ENCODE measurements around the gene WDFY1.
"Not testable (repeated sequence)": the region's sequence is repeated elsewhere in the genome, so short reads cannot be mapped to it uniquely, and the experiment has no call there.

The WDFY1 gene

DNA sequence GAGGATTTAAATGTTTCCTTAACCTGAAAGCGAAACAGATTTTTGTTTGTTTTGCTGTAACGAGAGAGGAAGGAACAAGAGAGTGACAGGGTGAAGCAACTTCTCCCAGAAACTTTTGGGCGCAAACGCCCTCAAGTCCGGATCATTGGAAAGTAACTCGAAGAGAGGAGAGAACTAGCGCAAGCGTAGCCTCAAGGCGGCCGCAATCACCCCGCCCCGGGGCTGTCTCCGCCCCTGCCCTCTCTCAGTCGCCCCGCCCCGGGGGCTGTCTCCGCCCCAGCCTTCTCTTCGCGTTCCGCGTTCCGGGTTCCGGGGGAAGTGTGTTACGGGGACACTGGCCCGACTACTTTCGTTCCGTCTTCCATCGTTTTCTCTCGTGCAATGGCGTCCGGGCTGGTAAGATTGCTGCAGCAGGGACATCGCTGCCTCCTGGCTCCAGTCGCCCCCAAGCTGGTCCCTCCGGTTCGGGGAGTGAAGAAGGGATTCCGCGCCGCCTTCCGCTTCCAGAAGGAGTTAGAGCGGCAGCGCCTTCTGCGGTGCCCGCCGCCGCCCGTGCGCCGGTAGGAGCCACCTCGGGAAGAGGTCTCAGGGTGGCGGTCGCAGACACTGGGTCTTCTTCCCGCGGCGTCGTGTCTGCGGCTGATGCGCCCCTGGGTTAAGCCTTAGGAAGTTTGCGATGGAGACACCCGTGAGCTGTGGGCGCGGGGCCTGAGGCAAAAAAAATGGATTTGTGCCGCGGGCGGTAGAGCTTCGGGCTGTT lies 12.1 kb upstream of the WDFY1 start, which contains the start of gene MRPL44:
MRPL44 (plus strand) TSS at position 372 of the 760 bp plus-strand sequence; CDS start at position 382, 10 bp downstream.
- peak; percentile 95 to 97 for DNase-seq (ENCODE audit: low read depth in 2 of 2)

DNA sequence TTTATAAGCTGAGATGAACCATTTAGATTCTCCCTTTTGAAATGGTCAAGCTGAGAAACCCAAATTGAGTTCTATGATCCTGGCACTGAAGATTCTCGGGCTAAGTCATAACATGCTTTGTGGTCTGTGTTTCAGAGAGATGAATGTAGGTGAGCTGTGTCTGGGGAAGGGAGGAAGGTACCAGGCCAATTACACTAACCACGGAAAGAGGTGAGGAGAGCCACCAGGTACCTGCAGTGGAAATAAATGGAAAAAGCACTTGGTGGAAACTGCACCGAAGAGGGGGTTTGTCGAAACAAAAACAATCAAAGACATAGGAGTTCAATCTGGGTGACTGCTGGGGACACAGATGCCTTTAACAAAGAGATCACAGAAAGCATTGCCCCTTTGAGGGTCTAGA lies 11.2 kb upstream of the WDFY1 start:
- DNase-seq (ENCODE audit: low read depth in 2 of 2) = no peak

- no peak for DNase-seq (ENCODE audit: low read depth in 2 of 2)
Measured at GRCh38 chr2:223954401-223954800, 9.3 kb upstream of the WDFY1 start.

- DNase-seq (ENCODE audit: low read depth in 2 of 2) = no peak
Measured at GRCh38 chr2:223952280-223952968, 7.3 kb upstream of the WDFY1 start.

DNA sequence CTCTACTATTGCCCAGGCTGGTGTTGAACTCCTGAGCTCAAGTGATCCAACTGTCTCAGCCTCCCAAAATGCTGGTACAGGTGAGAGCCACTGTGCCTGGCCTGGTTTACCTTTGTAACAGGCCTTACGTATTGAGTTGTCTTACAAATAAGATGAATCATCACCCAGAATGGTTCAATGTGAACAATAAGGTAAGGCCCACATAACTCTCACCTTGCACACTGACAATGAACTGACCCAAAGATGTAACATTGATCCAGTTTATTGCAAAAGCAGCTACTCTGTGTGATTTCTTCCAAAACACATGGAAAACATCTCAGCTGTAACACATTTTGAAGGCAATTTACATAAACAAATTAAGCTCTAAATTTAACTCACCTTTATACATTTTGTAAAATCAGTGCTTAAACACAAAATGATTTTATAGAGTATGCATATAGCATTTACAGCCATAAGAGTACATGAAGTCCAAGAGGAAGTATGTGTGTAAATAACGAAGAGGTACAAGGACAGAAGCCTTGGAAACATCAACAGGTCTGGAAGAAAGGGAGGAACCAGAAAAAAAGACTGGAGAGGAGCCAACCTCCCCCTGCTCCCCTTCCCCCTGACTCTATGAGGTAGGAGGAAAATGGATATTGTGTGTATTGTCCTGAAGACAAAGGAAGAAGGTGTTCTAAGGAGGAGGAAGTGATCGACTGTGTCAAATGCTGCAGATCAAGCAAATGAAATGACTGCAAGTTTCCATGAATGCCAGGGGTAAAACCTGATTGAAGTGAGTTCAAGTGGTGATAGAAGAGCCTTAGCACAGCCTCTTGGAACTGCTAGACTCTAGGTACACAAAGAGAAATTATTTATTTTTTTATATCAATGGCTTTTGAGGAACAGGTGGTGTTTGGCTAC lies 5.6 kb upstream of the WDFY1 start:
- no peak for DNase-seq (ENCODE audit: low read depth in 2 of 2)

DNA sequence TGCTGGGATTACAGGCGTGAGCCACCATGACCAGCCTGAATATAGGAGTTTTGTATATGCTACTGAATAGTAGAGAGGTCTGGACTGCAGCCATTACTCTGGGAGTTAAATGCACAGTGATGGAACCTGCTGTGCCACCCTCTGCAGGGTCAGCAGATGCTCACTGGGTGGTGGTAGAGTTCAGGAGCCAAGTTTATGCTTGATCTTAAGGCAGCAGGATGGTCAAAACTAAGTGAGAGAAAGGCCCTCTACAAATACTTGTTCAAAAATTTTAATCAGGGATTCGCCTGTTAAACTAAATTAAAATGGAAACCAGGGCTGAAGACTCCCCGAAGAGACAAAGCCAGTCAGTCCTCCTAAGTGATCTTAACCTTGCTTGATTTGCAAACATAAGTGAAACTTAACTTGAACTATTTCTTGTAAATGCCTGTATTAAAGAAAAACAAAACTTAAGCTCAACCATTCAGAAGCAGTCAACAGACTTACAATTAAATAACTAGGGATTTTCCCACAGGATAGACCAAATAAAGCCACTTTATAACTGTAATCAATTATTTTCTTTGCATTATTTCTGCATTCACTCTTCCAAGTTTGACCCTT lies 4.2 kb upstream of the WDFY1 start:
- no peak for DNase-seq (ENCODE audit: low read depth in 2 of 2)

GRCh38 chr2:223947711-223948205 lies 2.6 kb upstream of the WDFY1 start:
- DNase-seq (ENCODE audit: low read depth in 2 of 2) = no peak

DNA sequence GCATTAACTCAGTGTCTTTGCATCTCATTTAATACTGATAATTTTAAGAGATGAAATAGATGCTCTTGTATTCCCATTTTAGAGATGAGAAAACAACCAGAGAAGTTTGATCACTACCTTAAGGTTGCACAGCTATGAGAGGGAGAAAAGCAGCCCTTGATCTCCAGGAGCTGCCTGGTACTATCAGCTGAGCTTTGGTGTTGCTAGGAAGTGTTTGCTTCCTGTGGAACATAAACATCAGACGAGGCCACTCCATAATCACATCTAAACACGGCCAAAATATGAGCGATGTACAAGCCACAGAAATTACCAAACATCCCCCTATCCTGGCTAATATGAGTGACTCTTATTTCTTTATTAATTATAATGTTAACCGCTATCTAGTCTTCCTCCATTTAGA lies 620 bp upstream of the WDFY1 start:
- DNase-seq (ENCODE audit: low read depth in 2 of 2) = no peak

- DNase-seq (ENCODE audit: low read depth in 2 of 2) = no peak
Measured at GRCh38 chr2:223944166-223944702, 901 bp downstream of the WDFY1 start.

DNA sequence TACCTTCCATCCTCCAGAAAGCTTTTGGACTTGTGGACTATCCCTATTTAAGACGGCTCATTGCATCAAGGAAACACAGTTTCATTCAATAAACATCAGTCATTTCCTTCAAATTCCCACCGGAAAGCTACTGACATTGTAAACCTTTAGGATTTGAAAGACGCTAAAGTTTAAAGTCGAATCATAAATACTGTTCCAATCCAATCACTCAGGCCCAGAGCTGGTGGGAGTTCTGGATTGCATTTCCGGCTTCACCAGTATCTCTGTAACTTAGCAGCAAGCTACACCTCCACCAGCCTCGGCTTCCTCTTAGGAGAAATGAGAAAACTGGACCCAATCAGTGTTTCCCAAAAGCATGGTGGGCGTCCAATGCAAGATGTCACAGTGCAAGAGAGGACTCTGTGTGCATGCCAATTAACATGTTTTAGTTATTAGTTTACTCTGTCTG lies 1.6 kb downstream of the WDFY1 start:
- no peak for DNase-seq (ENCODE audit: low read depth in 2 of 2)

DNA sequence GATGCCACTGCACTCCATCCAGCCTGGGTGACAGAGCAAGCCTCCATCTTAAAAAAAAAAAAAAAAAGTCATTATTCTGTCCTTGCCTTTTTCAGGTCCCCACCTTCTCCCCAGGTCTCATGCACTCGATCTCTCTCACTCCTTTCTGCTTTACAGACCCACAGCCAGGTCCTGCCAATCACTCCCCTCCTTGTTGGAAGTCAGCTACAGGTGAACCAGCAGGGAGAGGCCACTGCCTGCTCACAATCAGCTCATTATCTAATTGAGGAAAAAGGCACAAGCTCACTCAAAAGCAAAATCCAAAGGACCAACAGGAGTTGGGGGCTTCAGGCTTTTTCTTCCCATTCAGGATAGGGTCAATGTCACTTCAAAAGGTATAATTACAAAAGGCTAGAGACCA lies 2.0 kb downstream of the WDFY1 start:
- no peak for DNase-seq (ENCODE audit: low read depth in 2 of 2)

DNA sequence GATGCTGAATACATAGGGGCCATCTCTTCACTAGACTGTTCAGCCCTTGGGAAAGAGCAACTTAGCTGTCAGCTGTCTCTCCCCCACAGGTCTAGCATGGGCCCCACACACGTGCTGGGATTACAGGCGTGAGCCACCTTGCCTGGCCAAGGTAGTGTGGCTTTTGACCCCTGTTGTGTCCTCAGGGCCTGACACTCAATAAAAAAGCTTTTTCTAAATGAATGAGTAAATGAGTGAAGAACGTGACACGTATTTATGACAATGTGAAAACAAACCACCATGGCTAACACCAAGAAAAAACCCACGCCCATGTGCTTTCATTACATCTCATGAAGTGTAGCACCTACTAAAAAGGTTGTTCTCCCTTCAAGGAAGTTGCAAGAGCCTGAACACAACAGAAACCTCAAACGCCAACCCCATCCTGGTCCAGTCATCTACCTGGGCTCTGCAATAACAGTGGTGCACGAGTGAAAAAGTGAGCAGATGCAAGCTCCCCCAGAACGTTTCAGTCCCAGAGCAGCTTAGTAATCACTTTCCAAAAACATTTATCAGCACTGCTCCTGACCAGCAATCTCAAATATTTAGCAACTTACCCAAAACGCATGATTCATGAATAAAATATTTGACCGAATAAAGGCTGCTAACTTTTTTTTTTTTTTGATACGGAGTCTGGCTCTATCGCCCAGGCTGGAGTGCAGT lies 3.4 kb downstream of the WDFY1 start:
- peak; percentile 44 to 63 for DNase-seq (ENCODE audit: low read depth in 2 of 2)

GRCh38 chr2:223939438-223939837 lies 5.7 kb downstream of the WDFY1 start:
- DNase-seq (ENCODE audit: low read depth in 2 of 2) = not testable (repeated sequence)

GRCh38 chr2:223937535-223937934 lies 7.6 kb downstream of the WDFY1 start:
- no peak for DNase-seq (ENCODE audit: low read depth in 2 of 2)

DNA sequence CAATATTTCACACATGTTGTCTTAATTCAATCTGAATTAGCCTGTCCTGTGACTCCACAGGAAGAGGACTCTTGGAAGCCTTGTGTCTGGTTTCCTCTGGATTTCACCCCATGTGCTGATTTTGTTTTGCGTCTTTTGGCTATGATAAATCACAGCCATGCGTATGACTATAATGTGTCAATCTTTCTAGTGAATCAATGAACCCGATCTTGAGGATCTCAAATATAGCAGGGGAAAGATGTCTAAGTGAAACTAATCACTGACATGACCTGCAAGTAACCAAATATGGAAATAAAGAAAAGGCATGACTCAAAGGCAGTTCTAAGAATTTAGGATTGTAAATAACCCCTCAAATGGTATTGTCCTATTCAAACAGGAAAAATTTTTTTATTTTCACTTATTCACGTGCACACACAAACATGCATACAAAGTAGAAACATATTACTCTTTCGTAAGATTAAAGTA lies 8.2 kb downstream of the WDFY1 start:
- DNase-seq (ENCODE audit: low read depth in 2 of 2) = no peak

DNA sequence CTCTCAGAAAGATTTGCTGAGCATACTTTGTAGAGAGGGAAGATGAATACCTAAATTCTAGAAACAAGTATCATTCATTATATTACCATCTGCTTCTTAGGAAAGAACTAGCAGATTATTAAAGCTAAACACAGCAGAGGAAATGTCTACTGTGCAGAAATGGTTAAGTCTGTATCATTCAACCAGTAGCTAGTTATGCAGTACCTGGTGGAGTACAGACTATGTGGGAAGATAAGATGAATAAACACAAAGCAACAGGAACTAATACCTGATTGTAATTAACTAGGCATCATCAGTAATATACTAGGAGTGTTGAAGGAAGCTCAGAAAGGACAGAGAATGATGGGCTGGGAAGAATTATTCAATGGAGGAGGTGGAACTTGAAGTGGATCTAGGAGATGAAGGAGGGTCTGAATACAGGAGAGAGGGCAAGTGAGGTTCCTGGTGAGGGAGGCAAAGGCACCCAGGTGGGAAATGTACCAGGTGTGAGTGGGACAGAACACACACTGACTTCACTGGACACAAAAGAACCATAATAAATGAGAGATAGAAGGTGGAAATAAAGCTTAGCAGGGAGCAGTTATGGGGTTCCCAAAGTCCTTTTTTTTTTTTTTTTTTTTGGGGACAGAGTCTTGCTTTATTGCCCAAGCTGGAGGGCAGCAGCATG lies 9.5 kb downstream of the WDFY1 start:
- no peak for DNase-seq (ENCODE audit: low read depth in 2 of 2)

GRCh38 chr2:223934870-223935269 lies 10.3 kb downstream of the WDFY1 start:
- DNase-seq (ENCODE audit: low read depth in 2 of 2) = no peak

DNA sequence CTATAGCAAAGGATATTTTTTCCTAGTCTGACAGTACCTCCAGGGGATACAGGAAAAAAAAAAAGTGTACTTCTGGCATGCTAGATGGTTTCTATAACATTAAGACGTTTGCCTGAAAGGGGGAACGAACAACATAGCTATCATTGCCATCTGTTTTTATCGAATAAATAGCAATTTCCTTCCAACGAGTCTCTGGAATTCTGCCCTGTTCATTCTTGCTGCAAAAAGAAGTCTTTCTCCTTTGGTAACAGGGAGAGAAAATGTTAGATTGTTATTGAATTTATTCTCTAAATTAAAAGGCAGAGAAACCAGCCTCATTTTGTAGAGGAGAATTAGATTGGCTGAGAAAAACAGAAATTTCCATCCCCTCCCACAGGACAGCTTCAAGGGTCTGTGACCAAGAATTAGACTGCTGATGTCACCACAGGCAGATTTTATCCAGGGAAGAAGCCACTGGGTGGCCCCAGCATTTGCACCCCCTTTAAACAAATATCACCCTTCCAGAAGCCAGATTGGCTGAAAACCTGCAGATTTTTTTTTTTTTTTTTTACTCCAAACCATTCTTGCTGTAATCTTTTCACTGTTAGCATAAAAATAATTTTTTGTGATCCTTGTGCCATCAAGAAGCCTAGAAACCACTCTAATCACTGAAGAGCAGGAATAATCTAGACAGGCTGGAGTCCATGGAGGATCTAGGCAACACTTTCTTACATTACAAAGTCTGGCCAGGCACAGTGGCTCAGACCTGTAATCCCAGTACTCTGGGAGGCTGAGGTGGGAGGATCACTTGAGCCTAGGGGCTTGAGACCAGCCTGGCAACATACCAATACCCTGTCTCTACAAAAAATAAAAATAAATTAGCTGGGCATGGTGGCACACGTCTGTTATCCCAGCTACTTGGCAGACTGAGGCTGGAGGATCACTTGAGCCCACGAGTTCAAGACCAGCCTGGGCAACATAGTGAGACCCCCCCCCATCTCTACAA lies 12.0 kb downstream of the WDFY1 start:
- DNase-seq (ENCODE audit: low read depth in 2 of 2) = no peak
